ENCODE measurements around the gene ABL1.

ABL1 gene

DNA sequence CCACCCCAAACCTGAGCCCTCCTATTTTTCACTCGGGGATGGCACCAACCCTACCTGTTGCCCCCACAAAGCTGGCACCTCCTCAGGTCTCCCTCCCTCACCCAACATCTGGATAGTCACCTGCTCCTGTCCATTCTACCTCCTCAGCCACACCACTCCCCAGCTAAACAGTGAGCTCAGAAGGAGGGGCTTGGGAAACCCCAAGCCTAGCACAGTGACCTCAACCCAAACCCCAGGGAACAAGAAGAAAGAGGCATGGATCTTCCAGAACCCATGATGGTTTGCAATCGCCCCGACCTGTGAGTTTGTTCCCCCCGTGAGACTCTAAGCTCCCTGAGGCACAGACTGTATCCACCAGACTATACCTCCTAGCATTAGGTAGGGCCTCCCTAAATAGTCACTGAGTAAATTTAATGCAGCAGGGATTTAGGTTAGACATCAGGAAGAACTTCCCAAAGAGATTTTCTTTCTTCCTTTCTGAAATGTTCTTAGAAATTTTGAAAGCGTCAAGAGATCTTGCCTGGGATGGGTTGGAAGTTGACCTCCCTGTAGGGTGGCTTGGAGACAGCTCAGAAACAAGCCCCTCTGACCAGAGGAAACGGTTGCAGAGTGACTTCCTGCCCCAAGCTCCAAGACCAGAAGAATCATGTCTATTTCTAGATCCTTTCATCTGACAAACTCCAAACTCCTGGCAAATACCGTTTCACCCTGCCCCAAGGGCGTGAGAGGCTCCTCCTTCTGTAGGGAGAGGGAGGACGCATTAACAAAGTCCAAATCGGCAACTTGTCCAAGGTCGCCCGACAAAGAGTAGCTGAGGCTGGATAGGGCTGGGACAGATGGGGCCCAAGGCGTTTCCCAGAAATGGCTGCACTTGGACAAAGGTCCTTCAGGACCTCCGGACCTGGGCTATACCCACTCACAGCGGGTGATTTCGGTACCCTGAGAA lies 99.9 kb downstream of the ABL1 start:
- DNase-seq, result no peak

DNA sequence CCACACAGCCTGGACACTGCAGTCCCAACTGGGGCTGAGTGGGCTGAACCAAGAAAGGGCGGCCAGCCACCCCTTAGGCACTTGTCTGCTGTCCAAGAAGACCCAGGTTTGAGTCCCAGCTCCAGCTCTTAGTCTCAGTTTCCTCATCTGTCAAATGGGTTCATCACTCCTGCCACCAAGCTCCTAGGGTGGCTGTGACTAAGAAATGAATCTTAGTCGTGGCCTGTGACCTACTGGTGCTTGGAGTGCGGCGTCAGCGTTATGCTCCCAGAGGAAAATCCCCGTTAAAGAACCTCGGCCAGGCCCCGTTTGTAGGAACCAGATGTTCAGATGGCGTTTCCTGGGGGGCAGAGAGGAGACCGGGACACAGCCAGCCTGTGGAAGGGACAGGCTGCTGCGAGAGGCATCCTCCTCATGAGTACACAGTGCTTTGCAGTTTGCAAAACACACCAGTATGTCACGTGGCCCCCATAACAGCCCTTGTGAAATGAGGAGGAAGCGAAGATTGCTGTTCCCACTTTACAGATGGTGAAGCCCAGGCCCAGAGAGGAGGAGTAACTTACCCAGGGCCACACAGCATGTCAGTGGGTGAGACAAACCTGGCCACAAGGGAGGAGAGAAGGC lies 100.7 kb downstream of the ABL1 start:
- DNase-seq, result no peak

DNA sequence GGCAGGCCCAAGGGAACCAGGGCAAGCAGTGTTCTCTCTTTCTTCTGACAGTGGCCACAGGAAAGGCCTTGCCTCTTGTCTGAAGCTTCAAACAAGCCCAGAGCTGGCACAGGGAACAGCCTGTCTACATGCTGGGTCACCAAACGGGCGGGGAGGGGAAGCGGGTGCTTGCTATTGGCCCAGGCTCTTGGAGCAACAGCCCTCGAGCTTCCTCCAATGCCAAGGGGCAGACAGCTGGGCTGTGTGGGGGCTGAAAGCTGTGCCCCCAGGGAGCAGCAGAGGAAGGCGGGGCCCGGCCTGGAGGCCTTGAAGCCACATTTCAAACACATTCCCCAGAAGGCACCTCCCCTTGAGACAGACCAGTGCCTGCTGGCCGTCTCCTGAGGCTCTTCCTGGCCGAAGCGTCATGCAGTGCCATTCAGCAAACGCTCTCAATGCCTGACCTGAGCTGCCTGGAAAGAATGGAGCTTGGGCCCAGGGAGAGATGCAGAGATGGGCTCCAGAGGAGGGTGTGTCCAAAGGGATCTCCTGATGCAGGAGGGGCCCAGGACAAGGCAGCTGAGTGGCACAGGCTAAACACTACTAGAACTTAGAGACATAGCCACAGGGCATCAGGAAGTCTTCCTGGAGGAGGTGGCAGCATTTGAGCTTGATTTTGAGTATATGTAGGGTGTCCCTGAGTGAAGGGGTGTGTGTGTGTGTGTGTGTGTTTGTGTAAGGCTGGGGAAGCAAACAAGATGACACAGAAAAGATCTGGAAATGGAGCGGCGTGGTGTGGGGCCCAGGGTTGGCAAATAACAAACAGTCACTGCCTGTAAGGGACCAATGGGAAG lies 101.4 kb downstream of the ABL1 start:
- no peak for DNase-seq

Data from NCI-H1048 (cell line).